Right lobe of liver (tissue), 4 donors: ENCODE results near the gene CASP6.

Experiments
- CTCF ChIP-seq, 4 donors: fragments of 200-600 bp in 3 of 4; fragments of 450-650 bp in 1 of 4; IDR thresholded peaks; one replicate each; pipeline versions ENCODE4 v1.5.1 to v1.8.0; 2016 to 2022; ENCODE audit warnings: antibody characterized with exemption in 4 of 4, mild to moderate bottlenecking in 2 of 4
- POLR2A ChIP-seq: fragments of 450-650 bp; IDR thresholded peaks from one replicate; pipeline ENCODE4 v1.6.1; 2017; ENCODE audit warnings: antibody characterized with exemption, mild to moderate bottlenecking
- donor health status: DM: no; HTN: no; CAD: no.
- donor health status: DM: no; HTN: no; CAD: no.
- donor health status: DM: no; HTN: yes; CAD: no.

- no peak for TF ChIP-seq POLR2A
- TF ChIP-seq CTCF (IDR thresholded peaks at IDR 0.05) = no peak
Observed at GRCh38 chr4:109746728-109747127, 43.5 kb upstream of the CASP6 start.
